Vagina (tissue), 2 donors: ENCODE results near the gene ACTL10.

ENCODE experiments used
- CTCF ChIP-seq, 3 experiments: fragments of 450-650 bp in 2 of 3; fragments of 200-600 bp in 1 of 3; sonication (generic) in 1 of 3; IDR thresholded peaks; one replicate each; pipeline ENCODE4 v1.5.1; 2017 to 2019; ENCODE audit warnings: antibody characterized with exemption in 3 of 3, mild to moderate bottlenecking in 2 of 3, moderate library complexity in 2 of 3
- POLR2A ChIP-seq, 2 donors: fragments of 450-650 bp; IDR thresholded peaks; one replicate each; pipeline ENCODE4 v1.6.1; 2017; ENCODE audit warnings: antibody characterized with exemption in 2 of 2, mild to moderate bottlenecking in 2 of 2, moderate library complexity in 2 of 2
- POLR2AphosphoS5 ChIP-seq, 2 donors: sonication (generic); formaldehyde crosslinking; IDR thresholded peaks; one replicate each; pipeline ENCODE4 v1.9.0; 2017; ENCODE audit warnings: antibody characterized with exemption in 2 of 2, mild to moderate bottlenecking in 2 of 2, low read depth in 1 of 2; ENCODE audit not compliant: insufficient read depth in 1 of 2

GRCh38 chr20:33656783-33657703 lies 9.7 kb upstream of the ACTL10 start:
- TF ChIP-seq CTCF (IDR thresholded peaks at IDR 0.05) (no peak), POLR2A (IDR thresholded peaks at IDR 0.05) (no peak), POLR2AphosphoS5 (IDR thresholded peaks at IDR 0.05; ENCODE audit: insufficient read depth in 1 of 2, low read depth in 1 of 2) (no peak)
